22Rv1 (cell line): ENCODE measurements around the gene FAM200B.
A peak's percentile ranks its signal among the peaks of the same experiment; 100 is the strongest.
"Not testable (repeated sequence)": the region's sequence is repeated elsewhere in the genome, so short reads cannot be mapped to it uniquely, and the experiment has no call there.

Experiments
- H3K27ac ChIP-seq: fragments of 450-650 bp; 2 replicates; pipeline ENCODE4 v1.5.1; 2017
- CTCF ChIP-seq: fragments of 450-650 bp; IDR thresholded peaks from 2 replicates; pipeline ENCODE4 v1.5.1; 2017; ENCODE audit warnings: mild to moderate bottlenecking
- ZFX ChIP-seq: fragments of 450-650 bp; IDR thresholded peaks from 2 replicates; pipeline ENCODE4 v1.6.1; 2017; ENCODE audit warnings: antibody characterized with exemption, borderline replicate concordance

FAM200B gene

GRCh38 chr4:15719506-15719905 is 37.9 kb downstream of the FAM200B start:
- TF ChIP-seq CTCF (no peak), ZFX (no peak)
- H3K27ac ChIP-seq, result no peak overlapping the region

- TF ChIP-seq ZFX (no peak), CTCF (no peak)
These were observed 39.2 kb downstream of the FAM200B start for GRCh38 chr4:15720851-15721250.

GRCh38 chr4:15725608-15726007 is 44.0 kb downstream of the FAM200B start:
- TF ChIP-seq CTCF (no peak), ZFX (no peak)

More at GRCh38 chr4:15720851-15721250, 39.2 kb downstream of the FAM200B start:
- no peak overlapping the region for H3K27ac ChIP-seq

GRCh38 chr4:15729910-15730533 is 48.4 kb downstream of the FAM200B start:
- no peak overlapping the region for H3K27ac ChIP-seq
- TF ChIP-seq ZFX (no peak), CTCF (peak; percentile 89)

More at GRCh38 chr4:15725608-15726007, 44.0 kb downstream of the FAM200B start:
- no peak overlapping the region for H3K27ac ChIP-seq

GRCh38 chr4:15733061-15733460 is 51.4 kb downstream of the FAM200B start:
- not testable (repeated sequence) for H3K27ac ChIP-seq

- TF ChIP-seq CTCF (no peak), ZFX (no peak)
- no peak overlapping the region for H3K27ac ChIP-seq
These were observed 53.9 kb downstream of the FAM200B start for GRCh38 chr4:15735536-15735935.

GRCh38 chr4:15736514-15737050 is 55.0 kb downstream of the FAM200B start:
- TF ChIP-seq CTCF (no peak), ZFX (no peak)
- H3K27ac ChIP-seq, result no peak overlapping the region

- H3K27ac ChIP-seq, result no peak overlapping the region
- TF ChIP-seq ZFX (no peak), CTCF (peak; percentile 30)
These were observed 55.6 kb downstream of the FAM200B start for GRCh38 chr4:15737255-15737654.
